ENCODE results near the gene ZNF311.

ZNF311 gene

GRCh38 chr6:28979679-28980078, 25.4 kb downstream of the ZNF311 start:
- Histone ChIP-seq H3K4me3 (ENCODE audit: low read length, poor library complexity, severe bottlenecking) (peak overlapping the region; percentile 99), H4K20me1 (ENCODE audit: insufficient read depth, low read length, poor library complexity, severe bottlenecking) (no peaks in the 10 kb centered on the region), H3K9me2 (replicated peaks; ENCODE audit: low read depth, low read length) (no peaks in the 10 kb centered on the region), H3K9ac (ENCODE audit: low read depth, low read length, poor library complexity, severe bottlenecking) (no peak overlapping the region), H3K4me2 (ENCODE audit: low read depth, low read length, poor library complexity, severe bottlenecking) (peak overlapping the region; percentile 85), H3K79me2 (ENCODE audit: insufficient read depth, low read length) (no peaks in the 10 kb centered on the region), H3K27me3 (ENCODE audit: insufficient read depth, low read length, poor library complexity, severe bottlenecking) (no peaks in the 10 kb centered on the region), H3K36me3 (ENCODE audit: insufficient read depth, low read length) (no peaks in the 10 kb centered on the region), H3F3A (ENCODE audit: low read depth) (peaks cover 5% of the 10 kb centered on the region; the same call in 1 of the 2 replicates), H2AFZ (ENCODE audit: low read length) (peak overlapping the region; percentile 94), H3K4me1 (ENCODE audit: insufficient read depth, low read length, poor library complexity, severe bottlenecking) (peaks cover 7% of the 10 kb centered on the region), H3K9me3 (ENCODE audit: insufficient read depth, low read depth, low read length) (no peaks in the 10 kb centered on the region)
- TF ChIP-seq CTCF (conservative IDR thresholded peaks at IDR 0.05; ENCODE audit: low read length) (no peak), EZH2phosphoT487 (IDR thresholded peaks at IDR 0.05; ENCODE audit: borderline replicate concordance) (no peak)

GRCh38 chr6:28978959-28979561, 26.1 kb downstream of the ZNF311 start:
- no peak overlapping the region for H2AFZ ChIP-seq (ENCODE audit: low read length)
- H3K79me2 ChIP-seq (ENCODE audit: insufficient read depth, low read length) = no peaks in the 10 kb centered on the region
- H3K27me3 ChIP-seq (ENCODE audit: insufficient read depth, low read length, poor library complexity, severe bottlenecking) = no peaks in the 10 kb centered on the region
- no peaks in the 10 kb centered on the region for H3K36me3 ChIP-seq (ENCODE audit: insufficient read depth, low read length)
- peaks cover 7% of the 10 kb centered on the region for H3K4me1 ChIP-seq (ENCODE audit: insufficient read depth, low read length, poor library complexity, severe bottlenecking)
- no peak for TF ChIP-seq CTCF (conservative IDR thresholded peaks at IDR 0.05; ENCODE audit: low read length)
- no peak for TF ChIP-seq EZH2phosphoT487 (IDR thresholded peaks at IDR 0.05; ENCODE audit: borderline replicate concordance)
- peaks cover 5% of the 10 kb centered on the region; the same call in 1 of the 2 replicates for H3F3A ChIP-seq (ENCODE audit: low read depth)
- H3K4me2 ChIP-seq (ENCODE audit: low read depth, low read length, poor library complexity, severe bottlenecking) = no peak overlapping the region
- no peaks in the 10 kb centered on the region for H3K9me3 ChIP-seq (ENCODE audit: insufficient read depth, low read depth, low read length)
- no peaks in the 10 kb centered on the region for H3K9me2 ChIP-seq (replicated peaks; ENCODE audit: low read depth, low read length)
- no peaks in the 10 kb centered on the region for H4K20me1 ChIP-seq (ENCODE audit: insufficient read depth, low read length, poor library complexity, severe bottlenecking)
- H3K4me3 ChIP-seq (ENCODE audit: low read length, poor library complexity, severe bottlenecking) = no peak overlapping the region
- no peak overlapping the region for H3K9ac ChIP-seq (ENCODE audit: low read depth, low read length, poor library complexity, severe bottlenecking)

GRCh38 chr6:28978133-28978491, 27.0 kb downstream of the ZNF311 start:
- Histone ChIP-seq H3K9me3 (ENCODE audit: insufficient read depth, low read depth, low read length) (no peaks in the 10 kb centered on the region), H3K4me3 (ENCODE audit: low read length, poor library complexity, severe bottlenecking) (no peak overlapping the region), H3K9me2 (replicated peaks; ENCODE audit: low read depth, low read length) (no peaks in the 10 kb centered on the region), H3F3A (ENCODE audit: low read depth) (peaks cover 5% of the 10 kb centered on the region; the same call in 1 of the 2 replicates), H3K9ac (ENCODE audit: low read depth, low read length, poor library complexity, severe bottlenecking) (no peak overlapping the region), H3K27me3 (ENCODE audit: insufficient read depth, low read length, poor library complexity, severe bottlenecking) (no peaks in the 10 kb centered on the region), H3K4me1 (ENCODE audit: insufficient read depth, low read length, poor library complexity, severe bottlenecking) (peaks cover 7% of the 10 kb centered on the region), H3K36me3 (ENCODE audit: insufficient read depth, low read length) (no peaks in the 10 kb centered on the region), H4K20me1 (ENCODE audit: insufficient read depth, low read length, poor library complexity, severe bottlenecking) (no peaks in the 10 kb centered on the region), H2AFZ (ENCODE audit: low read length) (no peak overlapping the region), H3K4me2 (ENCODE audit: low read depth, low read length, poor library complexity, severe bottlenecking) (no peak overlapping the region), H3K79me2 (ENCODE audit: insufficient read depth, low read length) (no peaks in the 10 kb centered on the region)
- TF ChIP-seq CTCF (conservative IDR thresholded peaks at IDR 0.05; ENCODE audit: low read length) (no peak), EZH2phosphoT487 (IDR thresholded peaks at IDR 0.05; ENCODE audit: borderline replicate concordance) (no peak)
